Measurements from ENCODE around the gene ACOT11.
"Not testable (repeated sequence)": the region's sequence is repeated elsewhere in the genome, so short reads cannot be mapped to it uniquely, and the experiment has no call there.

ACOT11 gene

GRCh38 chr1:54547601-54548388 is at the start of gene ACOT11:
TSS of gene ACOT11 (plus strand) at chr1:54548228. CDS start at chr1:54548310, 82 bp downstream.
- DNase-seq = no peak

DNA sequence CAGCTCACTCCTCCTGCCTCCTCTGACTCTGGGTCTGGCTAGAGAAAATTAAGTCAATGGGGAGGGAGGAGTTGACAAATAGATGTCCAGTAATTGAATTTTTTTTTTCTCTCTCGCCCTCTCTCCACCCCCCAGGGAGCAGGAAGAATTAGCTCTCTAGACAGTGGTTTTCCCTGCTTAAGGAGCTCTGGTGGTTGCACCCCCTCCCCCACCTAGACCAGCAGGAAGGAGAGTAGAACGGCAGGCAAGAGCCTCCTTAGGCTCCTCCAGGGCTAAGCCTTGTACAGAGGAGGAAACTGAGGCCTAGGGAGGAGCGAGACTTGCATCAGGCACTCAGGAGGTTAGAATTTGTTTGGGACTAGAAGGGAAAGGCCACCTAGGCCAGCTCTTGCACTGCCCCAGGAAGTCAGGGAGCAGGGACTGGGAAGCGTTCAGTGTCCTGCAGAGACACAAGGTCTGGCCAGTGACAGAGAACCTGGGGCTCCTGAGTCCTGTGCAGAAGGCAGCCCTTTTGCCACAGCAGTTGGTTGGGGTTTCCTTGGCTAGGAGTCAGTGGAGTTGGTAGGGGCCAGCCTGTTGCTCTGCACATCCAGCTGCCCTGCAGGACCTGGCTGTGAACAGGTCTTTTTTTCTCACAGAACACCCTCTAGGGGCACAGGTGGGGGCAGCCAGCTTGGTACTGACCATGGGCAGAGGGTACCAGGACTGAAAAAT is 49.5 kb upstream of the ACOT11 start:
- DNase-seq = no peak

- no peak for DNase-seq
Observed at GRCh38 chr1:54499097-54499359, 49.0 kb upstream of the ACOT11 start.

- no peak for DNase-seq
Observed at GRCh38 chr1:54499360-54500106, 48.5 kb upstream of the ACOT11 start.

GRCh38 chr1:54500107-54500431 is 48.0 kb upstream of the ACOT11 start:
- DNase-seq = no peak

GRCh38 chr1:54501849-54502248 is 46.2 kb upstream of the ACOT11 start:
- DNase-seq = no peak

GRCh38 chr1:54502342-54502741 is 45.7 kb upstream of the ACOT11 start:
- no peak for DNase-seq

DNA sequence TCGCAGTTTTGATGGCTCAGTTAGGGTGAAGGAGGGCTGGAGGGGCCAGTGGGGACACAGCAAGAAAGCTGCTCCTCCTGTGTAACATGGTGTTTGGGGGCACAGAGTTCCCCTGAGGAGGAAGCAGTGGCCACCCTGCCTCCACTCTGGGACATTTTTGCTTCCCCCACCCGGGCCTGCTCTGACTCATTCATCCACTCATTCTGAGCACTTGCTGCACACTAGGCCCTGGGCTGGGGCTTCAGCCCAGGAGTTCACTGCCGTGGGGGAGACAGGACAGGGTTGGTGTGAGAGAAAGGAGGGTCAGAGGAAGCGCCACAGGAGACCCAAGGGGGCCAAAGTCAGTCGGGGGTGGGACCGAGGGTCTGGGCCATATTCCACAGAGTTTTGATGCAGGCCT is 41.4 kb upstream of the ACOT11 start:
- no peak for DNase-seq

DNA sequence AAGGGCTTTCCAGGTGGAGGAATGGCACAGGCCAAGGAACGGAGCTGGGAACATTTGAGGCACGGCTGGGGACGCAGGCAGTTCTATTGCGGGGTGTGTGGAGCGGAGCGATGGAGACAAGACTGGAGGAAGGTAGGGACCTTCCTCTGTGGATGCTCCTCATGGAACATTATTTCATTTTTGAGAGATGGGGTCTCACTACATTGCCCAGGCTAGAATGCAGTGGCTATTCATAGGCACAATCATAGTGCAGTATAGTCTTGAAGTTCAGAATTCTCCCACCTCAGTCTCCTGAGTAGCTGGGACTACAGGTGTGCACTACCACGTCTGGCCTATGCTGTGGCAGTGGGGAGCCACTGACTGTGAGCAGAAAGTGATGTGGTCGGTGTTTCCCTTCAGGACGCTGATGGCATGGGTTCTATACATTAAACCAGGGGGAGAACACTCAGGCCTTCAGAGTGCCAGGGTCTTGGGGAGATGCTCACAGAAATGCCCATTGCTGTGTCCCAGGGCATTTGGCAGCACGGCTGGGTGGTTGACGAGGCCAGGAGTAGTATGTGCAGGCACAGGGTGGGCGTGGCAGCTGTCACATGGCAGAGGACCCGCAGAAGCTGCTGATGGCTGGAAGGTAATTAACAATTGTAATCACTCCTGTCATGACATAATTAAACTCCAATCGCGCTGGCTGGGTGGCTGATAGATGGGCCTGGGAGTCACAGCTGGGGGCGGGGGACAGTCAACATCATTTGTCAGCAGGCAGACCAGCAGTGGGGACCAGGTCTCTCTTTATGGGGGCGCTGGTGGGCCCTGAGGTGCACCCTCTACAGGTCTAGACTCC is 40.8 kb upstream of the ACOT11 start:
- no peak for DNase-seq

GRCh38 chr1:54510715-54511270 is 37.2 kb upstream of the ACOT11 start:
- no peak for DNase-seq

DNA sequence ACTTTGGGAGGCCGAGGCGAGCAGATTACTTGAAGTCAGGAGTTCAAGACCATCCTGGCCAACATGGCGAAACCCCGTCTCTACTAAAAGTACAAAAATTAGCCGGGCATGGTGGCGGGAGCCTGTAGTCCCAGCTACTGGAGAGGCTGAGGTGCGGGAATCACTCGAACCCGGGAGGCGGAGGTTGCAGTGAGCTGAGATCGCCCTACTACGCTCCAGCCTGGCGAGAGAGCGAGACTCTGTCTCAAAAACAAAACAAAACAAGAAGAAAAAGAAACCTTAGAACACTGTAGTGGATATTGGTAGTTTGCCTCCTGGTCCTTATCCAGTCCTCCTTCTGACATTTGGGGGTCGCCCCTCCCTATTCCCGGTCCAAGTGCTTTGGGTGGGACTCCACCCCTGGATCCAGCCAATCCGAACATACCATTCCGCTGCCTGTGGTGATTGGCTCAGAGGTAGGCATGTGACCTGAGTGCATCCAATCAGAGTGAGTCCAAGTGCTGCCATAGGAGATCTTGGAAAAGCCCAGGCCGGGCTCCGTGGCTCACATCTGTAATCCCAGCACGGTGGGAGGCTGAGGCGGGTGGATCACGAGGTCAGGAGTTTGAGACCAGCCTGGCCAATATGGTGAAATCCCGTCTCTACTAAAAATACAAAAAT is 34.0 kb upstream of the ACOT11 start:
- DNase-seq = not testable (repeated sequence)

GRCh38 chr1:54516249-54516920 is 31.6 kb upstream of the ACOT11 start:
- DNase-seq = no peak

GRCh38 chr1:54517496-54517895 is 30.5 kb upstream of the ACOT11 start:
- no peak for DNase-seq

DNA sequence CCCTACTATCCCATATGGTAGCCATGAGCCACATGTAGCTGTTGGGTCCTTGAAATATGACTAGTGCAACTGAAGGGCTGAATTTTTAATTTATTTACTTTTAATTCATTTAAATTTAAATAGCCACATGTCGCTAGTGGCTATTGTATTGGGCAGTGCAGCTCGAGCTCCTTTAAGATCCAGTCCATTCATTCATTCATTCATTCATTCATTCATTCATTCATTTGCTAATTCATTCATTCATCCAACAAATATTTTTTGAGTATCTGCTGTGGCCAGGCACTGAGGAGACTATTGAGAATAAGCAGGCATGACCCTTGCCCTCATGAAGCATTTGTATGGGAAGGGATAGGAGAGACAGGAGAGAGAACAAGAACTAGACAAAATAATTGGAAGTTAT is 29.5 kb upstream of the ACOT11 start:
- DNase-seq = no peak

GRCh38 chr1:54519709-54520108 is 28.3 kb upstream of the ACOT11 start:
- DNase-seq = no peak

DNA sequence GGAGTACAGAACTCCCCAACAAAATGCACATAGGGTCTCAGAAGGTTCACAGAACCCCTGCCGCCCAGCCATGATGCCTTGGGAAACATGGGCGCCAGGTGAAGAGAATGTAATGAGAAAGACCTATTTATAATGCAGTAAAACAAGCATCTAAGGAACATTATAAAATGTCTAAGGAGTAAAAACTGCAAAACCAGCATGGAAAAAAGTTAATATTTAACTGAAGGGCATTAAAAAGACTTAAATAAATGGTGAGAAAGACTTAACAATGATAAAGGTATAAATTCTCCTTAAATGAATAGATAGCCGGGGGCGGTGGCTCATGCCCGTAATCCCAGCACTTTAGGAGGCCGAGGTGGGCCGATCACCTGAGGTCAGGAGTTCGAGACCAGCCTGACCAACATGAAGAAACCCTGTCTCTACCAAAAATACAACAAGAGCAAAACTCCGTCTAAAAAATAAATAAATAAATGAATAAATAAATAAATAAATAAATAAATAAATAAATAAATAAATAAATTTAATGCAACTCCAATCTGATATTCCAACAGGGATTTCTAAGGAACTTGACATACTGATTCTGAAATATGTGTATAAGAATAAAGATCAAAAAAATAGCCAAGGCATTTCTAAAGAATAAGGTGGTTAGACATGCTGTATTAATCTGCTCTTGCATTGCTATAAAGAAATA is 27.3 kb upstream of the ACOT11 start:
- no peak for DNase-seq

- DNase-seq = not testable (repeated sequence)
Observed at GRCh38 chr1:54526565-54526964, 21.5 kb upstream of the ACOT11 start.

DNA sequence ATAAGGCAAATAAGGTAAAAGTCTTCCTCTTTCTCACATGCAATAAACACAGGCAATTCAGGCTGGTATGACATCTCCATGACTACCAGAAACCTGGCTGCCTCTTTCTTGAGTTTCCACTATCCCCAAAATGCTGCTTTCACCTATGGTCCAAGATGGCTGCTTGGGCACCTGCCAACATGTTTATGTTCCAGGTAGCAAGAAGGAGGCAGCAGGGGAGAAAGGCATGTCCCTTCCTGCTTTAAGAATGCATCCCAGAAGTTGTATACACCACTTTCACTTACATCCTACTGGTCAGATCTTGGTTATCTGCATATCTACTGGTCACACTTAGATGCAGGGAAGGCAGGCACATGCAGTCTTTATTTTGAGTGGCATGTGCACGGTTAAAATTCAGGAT is 19.4 kb upstream of the ACOT11 start:
- DNase-seq = no peak

- no peak for DNase-seq
Observed at GRCh38 chr1:54532033-54532432, 16.0 kb upstream of the ACOT11 start.

GRCh38 chr1:54536656-54537055 is 11.4 kb upstream of the ACOT11 start:
- DNase-seq = not testable (repeated sequence)

DNA sequence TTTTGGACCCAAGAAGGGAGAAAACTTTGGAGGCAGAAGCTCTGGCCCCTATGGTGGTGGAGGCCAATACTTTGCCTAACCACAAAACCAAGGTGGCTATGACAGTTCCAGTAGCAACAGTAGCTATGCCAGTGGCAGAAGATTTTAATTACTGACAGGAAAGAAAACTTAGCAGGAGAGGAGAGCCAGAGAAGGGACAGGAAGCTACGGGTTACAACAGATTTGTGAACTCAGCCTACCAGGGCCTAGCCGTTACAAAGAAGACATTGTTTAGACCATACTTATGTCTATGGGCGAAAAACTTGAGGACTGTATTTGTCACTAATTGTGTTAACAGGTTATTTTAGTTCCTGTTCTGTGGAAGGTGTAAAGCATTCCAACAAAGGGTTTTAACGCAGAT is 10.4 kb upstream of the ACOT11 start:
- DNase-seq = no peak

All from stimulated activated CD4-positive, alpha-beta T cell treated with anti-CD3 and anti-CD28 coated beads, Interleukin-4, amount 100 ng/mL, for 1 hour (primary cell).